ENCODE measurements around the gene ACD.
A peak's percentile ranks its signal among the peaks of the same experiment; 100 is the strongest.

ACD gene

GRCh38 chr16:67707210-67707609 lies 47.1 kb upstream of the ACD start:
- POLR2A ChIA-PET: interaction anchor here (0.6 kb wide), 1 partner anchor 149 kb away, joined by 3 read pairs; no protein-coding TSS in a partner anchor
- H3K36me3 ChIP-seq (ENCODE audit: control insufficient read depth in 2 of 2, insufficient read depth in 1 of 2, low read length in 2 of 2): no peaks in the 10 kb centered on the region; a peak in 1 of 3 replicates
- TF ChIP-seq ZNF184 (tag by site-specific recombination; IDR thresholded peaks at IDR 0.05): peak; percentile 98
- TF ChIP-seq CTCF (tag by site-specific recombination; IDR thresholded peaks at IDR 0.05): no peak
- CTCF ChIA-PET: no interaction called here
- no peak overlapping the region for H3K27ac ChIP-seq (ENCODE audit: extremely low read depth, low read depth, low read length)
- no peaks in the 10 kb centered on the region for H3K9me3 ChIP-seq (ENCODE audit: control insufficient read depth, insufficient read depth, low read depth, low read length)
- H3K4me3 ChIP-seq (ENCODE audit: low read depth, low read length): no peak overlapping the region
- peaks cover 4% of the 10 kb centered on the region; the same call in 1 of the 2 replicates for H3K4me1 ChIP-seq (ENCODE audit: control insufficient read depth, insufficient read depth, low read length)

- POLR2A ChIA-PET: interaction anchor here (1.0 kb wide), 1 partner anchor 15 kb away, joined by 4 read pairs; the partner anchor contains the start of gene GFOD2
- Histone ChIP-seq H3K4me3 (ENCODE audit: low read depth, low read length) (no peak overlapping the region), H3K4me1 (ENCODE audit: control insufficient read depth, insufficient read depth, low read length) (peaks cover 4% of the 10 kb centered on the region; the same call in 1 of the 2 replicates), H3K27ac (ENCODE audit: extremely low read depth, low read depth, low read length) (no peak overlapping the region), H3K36me3 (ENCODE audit: control insufficient read depth in 2 of 2, insufficient read depth in 1 of 2, low read length in 2 of 2) (no peaks in the 10 kb centered on the region; a peak in 1 of 3 replicates), H3K9me3 (ENCODE audit: control insufficient read depth, insufficient read depth, low read depth, low read length) (no peaks in the 10 kb centered on the region)
- CTCF ChIA-PET: interaction anchor here (0.6 to 0.7 kb wide), 2 partner anchors 12 to 23 kb away, joined by 3 to 4 read pairs; no protein-coding TSS in a partner anchor
- TF ChIP-seq TCF7L2 (IDR thresholded peaks at IDR 0.05; ENCODE audit: borderline replicate concordance, low read depth, low read length): no peak
- TF ChIP-seq ZNF660 (tag by site-specific recombination; IDR thresholded peaks at IDR 0.05): no peak
- no peak for TF ChIP-seq ZNF169 (tag by site-specific recombination; IDR thresholded peaks at IDR 0.05)
- TF ChIP-seq FEZF1 (tag by site-specific recombination; IDR thresholded peaks at IDR 0.05): no peak
- no peak for TF ChIP-seq PATZ1 (tag by site-specific recombination; IDR thresholded peaks at IDR 0.05)
- TF ChIP-seq ZNF449 (tag by site-specific recombination; IDR thresholded peaks at IDR 0.05): no peak
- TF ChIP-seq ZNF18 (tag by site-specific recombination; IDR thresholded peaks at IDR 0.05): no peak
- no peak for TF ChIP-seq ZBTB17 (tag by site-specific recombination; IDR thresholded peaks at IDR 0.05)
- TF ChIP-seq GLI4 (tag by site-specific recombination; IDR thresholded peaks at IDR 0.05): no peak
- no peak for TF ChIP-seq KLF1 (tag by site-specific recombination; IDR thresholded peaks at IDR 0.05)
These were observed 44.0 kb upstream of the ACD start for GRCh38 chr16:67704110-67704509.

- ChIA-PET POLR2A (no interaction called here), CTCF (no interaction called here)
- TF ChIP-seq ZNF174 (tag by site-specific recombination; IDR thresholded peaks at IDR 0.05): no peak
- no peak for TF ChIP-seq ZNF701 (tag by site-specific recombination; IDR thresholded peaks at IDR 0.05)
- 0 out of 2 replicates have a peak, but pooled peaks have one; percentile 13 for TF ChIP-seq ZBTB17 (tag by site-specific recombination; IDR thresholded peaks at IDR 0.05)
- TF ChIP-seq ZNF621 (tag by site-specific recombination; IDR thresholded peaks at IDR 0.05): no peak
- TF ChIP-seq ZNF785 (tag by site-specific recombination; IDR thresholded peaks at IDR 0.05): no peak
- no peak for TF ChIP-seq ZBTB20 (tag by site-specific recombination; IDR thresholded peaks at IDR 0.05)
- no peak for TF ChIP-seq ZFP37 (tag by site-specific recombination; IDR thresholded peaks at IDR 0.05)
- no peaks in the 10 kb centered on the region; a peak in 1 of 3 replicates for H3K36me3 ChIP-seq (ENCODE audit: control insufficient read depth in 2 of 2, insufficient read depth in 1 of 2, low read length in 2 of 2)
- H3K4me1 ChIP-seq (ENCODE audit: control insufficient read depth, insufficient read depth, low read length): peaks cover 4% of the 10 kb centered on the region; the same call in 1 of the 2 replicates
- no peak overlapping the region for H3K4me3 ChIP-seq (ENCODE audit: low read depth, low read length)
- no peaks in the 10 kb centered on the region for H3K9me3 ChIP-seq (ENCODE audit: control insufficient read depth, insufficient read depth, low read depth, low read length)
- no peak overlapping the region for H3K27ac ChIP-seq (ENCODE audit: extremely low read depth, low read depth, low read length)
These were observed 43.6 kb upstream of the ACD start for GRCh38 chr16:67703626-67704025.

Measured in HEK293 (cell line).